GM12878 (cell line): ENCODE data around the gene DIDO1. TPM values are rescaled to one million over a fixed set of nuclear protein-coding genes. Genes with fewer than 3 reads are reported as not detected.

Experiments used
- ATAC-seq: fragments of 200-7000 bp; cut with Tn5 transposase; 3 replicates; pipeline ENCODE4 v1.9.1; 2020; ENCODE audit warnings: mild to moderate bottlenecking, moderate library complexity
- BruUV-seq: library from RNA; stranded (reverse); fragments of 400-500 nt; replicated peaks from 2 replicates; lab custom pipeline; 2021; lab: Mats Ljungman, UMichigan
- CTCF ChIA-PET: fragments of 300-600 bp; sonication (Branson Sonifier 250); formaldehyde crosslinking; extraction: SDS; loops from one replicate; lab custom pipeline; 2021; ENCODE audit warnings: inconsistent platforms; lab: Yijun Ruan, JAX
- POLR2A ChIA-PET: fragments of 350-600 bp; formaldehyde crosslinking; extraction: SDS; loops from one replicate; lab custom pipeline; 2021; ENCODE audit warnings: inconsistent platforms; lab: Charles Lee
- RAD21 ChIA-PET: fragments of 300-600 bp; sonication (Branson Sonifier 250); formaldehyde crosslinking; loops from one replicate; lab custom pipeline; 2023; ENCODE audit warnings: antibody characterized with exemption; ENCODE audit not compliant: unreplicated experiment; lab: Charles Lee
- SMC1A ChIA-PET: fragments of 300-600 bp; sonication (Branson Sonifier 250); formaldehyde crosslinking; loops from one replicate; lab custom pipeline; 2023; ENCODE audit not compliant: unreplicated experiment, uncharacterized antibody; lab: Charles Lee
- DNase-seq: peaks from one replicate; pipeline ENCODE4 v3.0.0-alpha.2; 2011; ENCODE audit warnings: low read depth, low spot score
- FAIRE-seq: peaks from 3 replicates; lab custom pipeline; 2011; peaks lifted over from hg19 to GRCh38; lab: Jason Lieb, UNC
- H2AFZ ChIP-seq: 2 replicates; pipeline ENCODE4 v1.6.0; 2011; ENCODE audit warnings: low read depth, low read length, control low read depth; ENCODE audit not compliant: control insufficient read depth
- H3K27ac ChIP-seq: 2 replicates; pipeline ENCODE4 v1.5.1; 2011; ENCODE audit warnings: control low read depth; ENCODE audit not compliant: control insufficient read depth, insufficient read depth
- H3K27me3 ChIP-seq, 2 experiments: replicated peaks in 1 of 2; 2 replicates each; pipeline versions ENCODE4 v1.6.0 to v1.6.1; 2011; ENCODE audit warnings: low read length in 1 of 2; ENCODE audit not compliant: control insufficient read depth in 2 of 2, insufficient read depth in 2 of 2
- H3K36me3 ChIP-seq, 2 experiments: 2 replicates each; pipeline ENCODE4 v1.5.1; 2011; ENCODE audit warnings: low read length in 1 of 2; ENCODE audit not compliant: control insufficient read depth in 2 of 2, insufficient read depth in 2 of 2
- H3K4me1 ChIP-seq: 2 replicates; pipeline ENCODE4 v1.6.1; 2011; ENCODE audit warnings: mild to moderate bottlenecking, low read length, moderate library complexity, mixed read lengths; ENCODE audit not compliant: control insufficient read depth, insufficient read depth
- H3K4me2 ChIP-seq: 2 replicates; pipeline ENCODE4 v1.6.0; 2011; ENCODE audit warnings: control low read depth; ENCODE audit not compliant: control insufficient read depth, insufficient read depth
- H3K4me3 ChIP-seq: fragments of 200-600 bp; sonication (generic); 2 replicates; pipeline ENCODE4 v1.5.1; 2016
- H3K79me2 ChIP-seq: 2 replicates; pipeline ENCODE4 v1.6.0; 2011; ENCODE audit warnings: low read length; ENCODE audit not compliant: control insufficient read depth, insufficient read depth
- H3K9ac ChIP-seq: 2 replicates; pipeline ENCODE4 v1.8.0; 2011; ENCODE audit warnings: low read length, control low read depth, mixed read lengths; ENCODE audit not compliant: control insufficient read depth, insufficient read depth
- H3K9me3 ChIP-seq: replicated peaks from 3 replicates; pipeline ENCODE4 v1.5.1; 2011; ENCODE audit warnings: mild to moderate bottlenecking, low read length; ENCODE audit not compliant: control insufficient read depth, insufficient read depth
- H4K20me1 ChIP-seq: 2 replicates; pipeline ENCODE4 v1.6.0; 2011; ENCODE audit not compliant: control insufficient read depth, insufficient read depth
- BCL3 ChIP-seq: IDR thresholded peaks from 2 replicates; pipeline ENCODE4 v1.6.1; 2011; ENCODE audit warnings: borderline replicate concordance, low read depth, mild to moderate bottlenecking, moderate library complexity, low read length; ENCODE audit not compliant: insufficient read depth, poor library complexity, severe bottlenecking
- BCLAF1 ChIP-seq: fragments of 450-650 bp; IDR thresholded peaks from 2 replicates; pipeline ENCODE4 v1.6.1; 2017; ENCODE audit warnings: antibody characterized with exemption, mild to moderate bottlenecking, moderate library complexity
- CEBPB ChIP-seq, 2 experiments: fragments of 150-350 bp in 1 of 2; IDR thresholded peaks; 2 replicates each; pipeline ENCODE4 v1.6.1; 2012 to 2014; ENCODE audit warnings: low read depth in 2 of 2, low read length in 2 of 2, borderline replicate concordance in 1 of 2, inconsistent platforms in 1 of 2
- CHD2 ChIP-seq: IDR thresholded peaks from 2 replicates; pipeline ENCODE4 v1.6.1; 2011; ENCODE audit warnings: low read depth, low read length, improper control_type of control experiment, borderline replicate concordance
- CREB1 ChIP-seq: IDR thresholded peaks from 2 replicates; pipeline ENCODE4 v1.6.1; 2012; ENCODE audit warnings: low read depth, mild to moderate bottlenecking, inconsistent platforms
- E2F4 ChIP-seq: IDR thresholded peaks from 2 replicates; pipeline ENCODE4 v1.6.1; 2012; ENCODE audit warnings: low read depth, low read length, improper control_type of control experiment
- HDAC2 ChIP-seq: fragments of 200-600 bp; sonication (generic); IDR thresholded peaks from 2 replicates; pipeline ENCODE4 v1.6.1; 2017
- KAT2A ChIP-seq: conservative IDR thresholded peaks from 2 replicates; pipeline ENCODE4 v1.6.1; 2011; ENCODE audit warnings: low read depth, low read length; ENCODE audit not compliant: control insufficient read depth
- KDM1A ChIP-seq: fragments of 200-600 bp; sonication (generic); IDR thresholded peaks from 2 replicates; pipeline ENCODE4 v1.6.1; 2016; ENCODE audit warnings: borderline replicate concordance
- NKRF ChIP-seq: fragments of 450-650 bp; conservative IDR thresholded peaks from 2 replicates; pipeline ENCODE4 v1.6.1; 2017; ENCODE audit warnings: mild to moderate bottlenecking, moderate library complexity
- NR2C2 ChIP-seq: IDR thresholded peaks from 2 replicates; pipeline ENCODE4 v1.6.1; 2011; ENCODE audit warnings: borderline replicate concordance, low read depth; ENCODE audit not compliant: control insufficient read depth, insufficient read length
- PML ChIP-seq: IDR thresholded peaks from 2 replicates; pipeline ENCODE4 v1.6.1; 2012; ENCODE audit warnings: low read length, inconsistent platforms
- SREBF1 ChIP-seq: IDR thresholded peaks from 2 replicates; pipeline ENCODE4 v1.6.1; 2012; ENCODE audit warnings: mild to moderate bottlenecking, low read length
- SUZ12 ChIP-seq: fragments of 200-600 bp; sonication (generic); IDR thresholded peaks from one replicate; pipeline ENCODE4 v1.6.1; 2018; ENCODE audit warnings: antibody characterized with exemption, mild to moderate bottlenecking; ENCODE audit not compliant: unreplicated experiment
- YBX1 ChIP-seq: fragments of 450-650 bp; IDR thresholded peaks from 2 replicates; pipeline ENCODE4 v1.6.1; 2016; ENCODE audit warnings: antibody characterized with exemption
- WGBS: methylation state at CpG from one replicate; pipeline ENCODE4 v1.1.6; 2016; ENCODE audit warnings: low lambda C conversion rate; ENCODE audit not compliant: insufficient replicate concordance, insufficient coverage; ENCODE audit errors: missing lambda C conversion rate; 5-methylcytosine and 5-hydroxymethylcytosine counted together
- in situ Hi-C: fragments of 300-500 bp; cut with MboI; formaldehyde crosslinking; loops from 9 replicates; pipeline ENCODE4 v1.14.3; 2018; ENCODE audit warnings: mixed read lengths
- intact Hi-C: fragments of 100-400 bp; cut with micrococcal nuclease; formaldehyde crosslinking; loops from one replicate; pipeline ENCODE4 v1.14.2; 2022; ENCODE audit not compliant: unreplicated experiment
- polyA plus RNA-seq, 11 experiments: library from polyadenylated mRNA; depleted of rRNA in 4 of 11; unstranded in 6 of 11; stranded (reverse) in 5 of 11; fragments of >200 nt; fragmentation: Nextera tagmentation in 4 of 11; fragmentation: Illumina TruSeq in 1 of 11; extraction: Ambion mirVana in 4 of 11; extraction: Trizol in 1 of 11; gene quantifications; 1 replicate in 1 of 11; 2 replicates in 10 of 11; pipeline versions ENCODE4 v1.2.1 to v1.2.3, GENCODE V29; 2011 to 2016; ENCODE audit warnings: inconsistent platforms in 2 of 11, missing spikeins in 2 of 11, low read depth in 1 of 11
- total RNA-seq, 4 experiments: library from RNA; depleted of rRNA in 3 of 4; stranded (reverse); fragments of >200 nt in 3 of 4; fragmentation: Illumina TruSeq in 1 of 4; extraction: Trizol in 1 of 4; gene quantifications; 2 replicates each; pipeline versions ENCODE4 v1.2.1 to v1.2.3, GENCODE V29; 2013 to 2021

Gene DIDO1
- total and polyA plus RNA-seq, 10 of the 15 experiments (the other 5 are each of a cell fraction or from before 2014, with no cell fraction given) = 5.5 to 56.4 (median 38.4) TPM

- Histone ChIP-seq H3K4me3 (no peak overlapping the region), H3K9ac (peak overlapping the region; percentile 21; the same call in 1 of the 2 replicates), H3K27me3 (no peaks in the 10 kb centered on the region), H3K79me2 (peaks cover 37% of the 10 kb centered on the region), H3K4me1 (peaks cover 12% of the 10 kb centered on the region), H3K9me3 (no peaks in the 10 kb centered on the region), H4K20me1 (no peaks in the 10 kb centered on the region), H3K36me3 (peaks cover 7 to 22% of the 10 kb centered on the region in 2 experiments; a peak in 3 of 4 replicates), H3K27ac (no peak overlapping the region), H3K4me2 (peak overlapping the region; percentile 54; the same call in 1 of the 2 replicates), H2AFZ (no peak overlapping the region)
- RAD21 ChIA-PET = interaction anchor here (0.7 to 3.1 kb wide), 6 partner anchors 17 to 57 kb away, joined by 3 to 30 read pairs (median 10); no protein-coding TSS in a partner anchor
- in situ Hi-C loops (no loop called here), intact Hi-C loops (no loop called here)
- POLR2A ChIA-PET = interaction anchor here (1.4 to 2.7 kb wide), 3 partner anchors 17 to 54 kb away, joined by 7 to 27 read pairs (median 16); partner anchors contain the start of gene GID8
- WGBS = 88% methylated on average over 23 of the region's 23 CpGs
- CTCF ChIA-PET = interaction anchor here (2.8 to 3.5 kb wide), 5 partner anchors 21 to 55 kb away, joined by 9 to 27 read pairs (median 17); no protein-coding TSS in a partner anchor
- SMC1A ChIA-PET = interaction anchor here (0.6 to 3.5 kb wide), 8 partner anchors 20 to 87 kb away, joined by 3 to 23 read pairs (median 8); no protein-coding TSS in a partner anchor
- FAIRE-seq = no peak
- BruUV-seq = no TSS peak
- DNase-seq = no peak
- ATAC-seq = no peak
- TF ChIP-seq KAT2A (no peak), BCLAF1 (no peak), CEBPB (IDR thresholded peaks at IDR 0.05; ENCODE audit: borderline replicate concordance in 1 of 2, low read depth in 2 of 2, low read length in 2 of 2) (no peak), PML (no peak), NR2C2 (no peak), CHD2 (no peak), YBX1 (no peak), E2F4 (no peak), SREBF1 (no peak), KDM1A (no peak), CREB1 (no peak), NKRF (no peak), BCL3 (no peak), HDAC2 (no peak), SUZ12 (no peak)
Observed at GRCh38 chr20:62955519-62956386, 29.4 kb upstream of the DIDO1 start.
